ENCODE results near the gene LGALS3. TPM values are rescaled to one million over a fixed set of nuclear protein-coding genes. Genes with fewer than 3 reads are reported as not detected.
A peak's percentile ranks its signal among the peaks of the same experiment; 100 is the strongest.

Gene LGALS3
- total RNA-seq, 6 experiments from 2014 or later = 3.1 to 21.6 (median 12.3) TPM

DNA sequence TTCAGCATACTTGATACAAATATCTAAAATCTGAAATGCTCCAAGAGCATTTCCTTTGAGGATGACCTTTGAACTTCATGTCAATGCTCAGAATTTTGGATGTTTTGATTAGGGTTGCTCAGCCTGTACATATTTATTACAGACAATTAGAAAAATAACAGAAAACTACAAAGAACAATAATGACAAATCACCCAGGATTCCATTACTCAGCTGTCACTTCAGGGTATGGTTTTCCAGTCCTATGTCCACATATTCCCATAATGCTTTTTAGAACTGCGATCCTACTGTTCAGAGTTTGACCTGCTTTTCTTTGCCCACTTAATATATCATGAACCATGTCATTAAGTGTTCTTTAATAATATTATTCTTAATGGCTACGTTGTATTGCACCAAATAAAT is 51.0 kb downstream of the LGALS3 start:
- no peak overlapping the region for H3K27ac ChIP-seq
- no peaks in the 10 kb centered on the region for H3K36me3 ChIP-seq
- no peak overlapping the region for H3K4me3 ChIP-seq
- H3K27me3 ChIP-seq = no peaks in the 10 kb centered on the region
- no peaks in the 10 kb centered on the region for H3K9me3 ChIP-seq
- WGBS (ENCODE audit: insufficient coverage, low coverage, low lambda C conversion rate, missing lambda C conversion rate) = 92% methylated on average over 2 of the region's 2 CpGs
- intact Hi-C loops (cut with DNase I) = no loop called here
- no peak for DNase-seq
- no peak for TF ChIP-seq CTCF (IDR thresholded peaks at IDR 0.05)
- no peak for TF ChIP-seq POLR2A (IDR thresholded peaks at IDR 0.05)
- ATAC-seq = no peak
- H3K4me1 ChIP-seq = no peaks in the 10 kb centered on the region

DNA sequence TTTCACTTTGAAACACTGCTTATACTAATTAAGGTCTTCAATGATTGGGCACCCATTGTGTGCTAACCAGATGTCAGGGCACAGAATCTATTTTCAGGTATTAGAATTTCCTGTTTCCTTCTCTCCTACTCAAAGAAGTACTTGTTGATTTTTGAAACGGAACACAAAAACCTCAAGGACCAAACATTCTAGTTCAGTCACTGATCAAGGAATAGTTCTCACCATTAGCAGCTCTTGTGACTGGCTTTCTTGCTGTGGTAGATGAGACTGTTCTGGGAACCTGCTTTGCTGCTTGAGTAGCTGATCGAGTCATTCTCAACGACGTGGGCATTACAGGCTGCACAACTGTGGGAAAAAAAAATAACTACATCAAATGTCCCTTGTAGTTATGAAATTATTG is 51.4 kb downstream of the LGALS3 start:
- H3K27me3 ChIP-seq = no peaks in the 10 kb centered on the region
- WGBS (ENCODE audit: insufficient coverage, low coverage, low lambda C conversion rate, missing lambda C conversion rate) = 80% methylated on average over 3 of the region's 4 CpGs
- no peak overlapping the region for H3K27ac ChIP-seq
- intact Hi-C loops (cut with DNase I) = no loop called here
- H3K9me3 ChIP-seq = no peaks in the 10 kb centered on the region
- H3K4me1 ChIP-seq = no peaks in the 10 kb centered on the region
- ATAC-seq (no peak), DNase-seq (no peak)
- no peak overlapping the region for H3K4me3 ChIP-seq
- no peak for TF ChIP-seq CTCF (IDR thresholded peaks at IDR 0.05)
- no peaks in the 10 kb centered on the region for H3K36me3 ChIP-seq

- Histone ChIP-seq H3K27me3 (no peaks in the 10 kb centered on the region), H3K4me1 (peaks cover 0 to 5% (median 2%) of the 10 kb centered on the region in 4 donors), H3K9me3 (no peaks in the 10 kb centered on the region), H3K27ac (no peak overlapping the region), H3K4me3 (no peak overlapping the region), H3K36me3 (no peaks in the 10 kb centered on the region)
- TF ChIP-seq CTCF (IDR thresholded peaks at IDR 0.05) = no peak
- 70% methylated on average over 4 of the region's 4 CpGs for WGBS (ENCODE audit: insufficient coverage, low coverage, low lambda C conversion rate, missing lambda C conversion rate)
- intact Hi-C loops (cut with DNase I) = no loop called here
- DNase-seq (no peak), ATAC-seq (no peak)
Observed at GRCh38 chr14:55188686-55189295, 59.7 kb downstream of the LGALS3 start.

DNA sequence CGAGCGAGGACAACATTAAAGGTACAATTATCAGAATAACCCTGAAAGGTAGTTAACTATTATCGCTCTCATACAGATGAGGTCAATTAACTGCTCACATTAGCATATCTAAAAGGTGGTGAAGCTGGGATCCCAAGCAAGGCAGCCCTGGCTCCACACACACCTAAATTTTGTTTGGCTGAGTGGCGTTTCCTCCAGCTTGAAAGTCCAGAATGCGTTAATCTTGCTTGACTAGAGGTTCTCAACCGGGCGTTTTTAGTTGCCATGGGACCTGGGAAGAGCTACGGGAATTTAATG is 61.8 kb downstream of the LGALS3 start:
- no peaks in the 10 kb centered on the region for H3K27me3 ChIP-seq
- TF ChIP-seq CTCF (IDR thresholded peaks at IDR 0.05) = no peak
- no peak for TF ChIP-seq POLR2A (IDR thresholded peaks at IDR 0.05)
- 19% methylated on average over 6 of the region's 8 CpGs for WGBS (ENCODE audit: insufficient coverage, low coverage, low lambda C conversion rate, missing lambda C conversion rate)
- no peak overlapping the region for H3K27ac ChIP-seq
- no peaks in the 10 kb centered on the region for H3K36me3 ChIP-seq
- intact Hi-C loops (cut with DNase I) = no loop called here
- H3K9me3 ChIP-seq = no peaks in the 10 kb centered on the region
- DNase-seq (no peak), ATAC-seq (no peak)
- H3K4me3 ChIP-seq = peak overlapping the region in 2 of 3 donors; percentile 55 to 64
- peaks cover 0 to 5% (median 2%) of the 10 kb centered on the region in 4 donors for H3K4me1 ChIP-seq
